Transverse colon (tissue), 4 donors: ENCODE data around the gene PET100. TPM values are rescaled to one million over a fixed set of nuclear protein-coding genes. Genes with fewer than 3 reads are reported as not detected.
"Not testable (repeated sequence)": the region's sequence is repeated elsewhere in the genome, so short reads cannot be mapped to it uniquely, and the experiment has no call there.

Experiments used
- DNase-seq: peaks from one replicate; pipeline ENCODE4 v3.0.0-alpha.2; 2019
- H3K27ac ChIP-seq, 4 donors: fragments of 200-600 bp; sonication (generic); 2 replicates each; pipeline ENCODE4 v1.5.1; 2016 to 2018; ENCODE audit warnings: inconsistent platforms in 4 of 4
- H3K27me3 ChIP-seq: fragments of 200-600 bp; sonication (generic); 2 replicates; pipeline ENCODE4 v1.5.1; 2017; ENCODE audit warnings: inconsistent platforms
- H3K36me3 ChIP-seq, 4 donors: fragments of 200-600 bp; sonication (generic); 2 replicates each; pipeline ENCODE4 v1.5.1; 2017 to 2019; ENCODE audit warnings: inconsistent platforms in 4 of 4
- H3K4me1 ChIP-seq, 4 donors: fragments of 200-600 bp; sonication (generic); 2 replicates each; pipeline ENCODE4 v1.5.1; 2017 to 2020; ENCODE audit warnings: inconsistent platforms in 4 of 4
- H3K4me3 ChIP-seq, 4 donors: fragments of 200-600 bp; sonication (generic); 1 replicate in 1 of 4; 2 replicates in 3 of 4; pipeline versions ENCODE4 v1.5.1 to v1.6.1; 2017 to 2019; ENCODE audit warnings: inconsistent platforms in 4 of 4
- H3K9me3 ChIP-seq, 2 donors: fragments of 200-600 bp; sonication (generic); 2 replicates each; pipeline ENCODE4 v1.5.1; 2017 to 2019; ENCODE audit warnings: inconsistent platforms in 2 of 2
- CTCF ChIP-seq, 5 experiments: fragments of 200-600 bp in 3 of 5; fragments of 450-650 bp in 2 of 5; sonication (generic) in 3 of 5; IDR thresholded peaks; 1 replicate in 2 of 5; 2 replicates in 3 of 5; pipeline ENCODE4 v1.5.1; 2016 to 2017; ENCODE audit warnings: antibody characterized with exemption in 5 of 5, inconsistent platforms in 3 of 5, mild to moderate bottlenecking in 2 of 5, moderate library complexity in 1 of 5
- EP300 ChIP-seq: sonication (generic); formaldehyde crosslinking; IDR thresholded peaks from one replicate; pipeline ENCODE4 v1.6.1; 2017; ENCODE audit warnings: antibody characterized with exemption, low read depth
- POLR2A ChIP-seq: fragments of 450-650 bp; IDR thresholded peaks from one replicate; pipeline ENCODE4 v1.6.1; 2016; ENCODE audit warnings: antibody characterized with exemption, mild to moderate bottlenecking, moderate library complexity
- POLR2AphosphoS5 ChIP-seq, 3 donors: sonication (generic); formaldehyde crosslinking; IDR thresholded peaks; one replicate each; pipeline ENCODE4 v1.6.1; 2016; ENCODE audit warnings: antibody characterized with exemption in 3 of 3
- WGBS, 2 donors: methylation state at CpG; one replicate each; pipeline ENCODE4 v1.1.5; 2018; ENCODE audit warnings: low coverage in 1 of 2; 5-methylcytosine and 5-hydroxymethylcytosine counted together
- in situ Hi-C, 4 donors: fragments of 200-750 bp; cut with MboI; loops; one replicate each; pipeline versions ENCODE4 v1.15.0 to v1.15.1; 2017; ENCODE audit warnings: low sequenced_read_pairs in 3 of 4, low pct_ligation_motif_present in 1 of 4, low pct_unique_long_range_greater_than_20kb in 1 of 4
- intact Hi-C: fragments of 100-400 bp; cut with DNase I; formaldehyde crosslinking; loops from one replicate; pipeline ENCODE4 v1.15.1; 2023; ENCODE audit warnings: low total_unique reads
- total RNA-seq, 4 donors: library from RNA; depleted of rRNA; stranded (reverse); fragments of >200 nt; gene quantifications; one replicate each; pipeline ENCODE4 v1.1.0, GENCODE V29; 2016

The PET100 gene
- total RNA-seq, 4 donors from 2014 or later = 16.4 to 48.0 TPM; not detected in 2

GRCh38 chr19:7642295-7643030 lies 12.9 kb downstream of the PET100 start:
- WGBS, 2 donors = 91 to 93% methylated on average over 5 to 23 of the region's 27 CpGs

GRCh38 chr19:7643031-7643415 lies 13.4 kb downstream of the PET100 start:
- Histone ChIP-seq H3K9me3 (no peaks in the 10 kb centered on the region), H3K27ac (no peak overlapping the region), H3K27me3 (no peaks in the 10 kb centered on the region), H3K4me1 (peaks cover 0 to 2% (median under 1%) of the 10 kb centered on the region in 4 donors), H3K36me3 (no peaks in the 10 kb centered on the region), H3K4me3 (no peak overlapping the region)
- intact Hi-C loops (no loop called here), in situ Hi-C loops (no loop called here)
- TF ChIP-seq POLR2A (no peak), CTCF (IDR thresholded peaks at IDR 0.05) (no peak), POLR2AphosphoS5 (IDR thresholded peaks at IDR 0.05) (no peak), EP300 (no peak)
- WGBS, 2 donors = 97% methylated on average over 8 of the region's 8 CpGs; no CpG with 5 or more reads in 1 of the 2 donors
- no peak for DNase-seq

More at GRCh38 chr19:7642295-7643030, 12.9 kb downstream of the PET100 start:
- intact Hi-C loops (no loop called here), in situ Hi-C loops (no loop called here)
- Histone ChIP-seq H3K27me3 (peaks cover 3% of the 10 kb centered on the region), H3K4me3 (no peak overlapping the region), H3K4me1 (peaks cover 0 to 5% (median 2%) of the 10 kb centered on the region in 4 donors), H3K9me3 (no peaks in the 10 kb centered on the region), H3K36me3 (no peaks in the 10 kb centered on the region), H3K27ac (no peak overlapping the region)
- no peak for TF ChIP-seq POLR2AphosphoS5 (IDR thresholded peaks at IDR 0.05)
- no peak for TF ChIP-seq CTCF (IDR thresholded peaks at IDR 0.05)
- TF ChIP-seq POLR2A = no peak
- no peak for TF ChIP-seq EP300
- no peak for DNase-seq

- H3K4me1 ChIP-seq, H3K36me3 ChIP-seq, H3K4me3 ChIP-seq, H3K9me3 ChIP-seq, H3K27ac ChIP-seq, in situ Hi-C loops, H3K27me3 ChIP-seq, intact Hi-C loops: not testable (repeated sequence)
- 31 to 59% methylated on average over 6 to 10 of the region's 10 CpGs for WGBS, 2 donors
- peak; percentile 37 for DNase-seq
Measured at GRCh38 chr19:7643629-7644549, 14.3 kb downstream of the PET100 start.

- WGBS, 2 donors = 96% methylated on average over 19 of the region's 20 CpGs; no CpG with 5 or more reads in 1 of the 2 donors
- DNase-seq = no peak
- no peak overlapping the region for H3K4me3 ChIP-seq
- H3K4me1 ChIP-seq = no peaks in the 10 kb centered on the region
- H3K27ac ChIP-seq = no peak overlapping the region
- H3K36me3 ChIP-seq = no peaks in the 10 kb centered on the region
- TF ChIP-seq POLR2A (no peak), POLR2AphosphoS5 (IDR thresholded peaks at IDR 0.05) (no peak), EP300 (no peak), CTCF (IDR thresholded peaks at IDR 0.05) (no peak)
- H3K9me3 ChIP-seq = no peaks in the 10 kb centered on the region
- in situ Hi-C loops (no loop called here), intact Hi-C loops (no loop called here)
- no peaks in the 10 kb centered on the region for H3K27me3 ChIP-seq
Measured at GRCh38 chr19:7644550-7644877, 14.9 kb downstream of the PET100 start.
